ENCODE results near the gene LYSMD3.

LYSMD3 gene

DNA sequence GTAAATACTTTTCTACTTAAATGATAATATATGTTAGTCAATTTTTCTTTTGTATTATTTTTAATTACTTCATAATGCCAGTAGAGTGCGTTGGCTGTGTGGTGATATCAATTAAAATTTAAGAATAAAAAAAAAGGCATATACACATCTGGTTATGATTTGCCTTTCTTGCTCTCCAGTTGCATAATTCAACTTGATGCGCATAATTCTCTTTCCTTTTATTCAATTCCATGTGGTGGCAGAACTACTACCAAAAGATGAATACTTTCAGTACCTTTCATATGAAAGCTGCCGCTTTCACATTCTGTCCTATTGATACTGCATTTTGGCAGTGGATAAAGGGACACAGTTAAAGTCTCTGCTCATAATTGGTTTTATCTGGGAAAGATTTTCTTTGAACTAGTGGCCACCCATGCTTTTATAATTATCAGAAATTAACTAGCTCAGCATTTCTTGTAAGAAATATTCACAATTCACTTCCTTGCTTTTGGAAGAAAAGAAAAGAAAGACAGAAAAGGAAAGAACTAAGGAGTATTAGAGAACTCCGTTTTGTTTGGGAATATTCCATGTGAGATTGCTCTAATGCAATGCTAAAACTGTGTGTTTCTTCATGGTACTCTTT lies 16.9 kb upstream of the LYSMD3 start:
- DNase-seq = no peak

DNA sequence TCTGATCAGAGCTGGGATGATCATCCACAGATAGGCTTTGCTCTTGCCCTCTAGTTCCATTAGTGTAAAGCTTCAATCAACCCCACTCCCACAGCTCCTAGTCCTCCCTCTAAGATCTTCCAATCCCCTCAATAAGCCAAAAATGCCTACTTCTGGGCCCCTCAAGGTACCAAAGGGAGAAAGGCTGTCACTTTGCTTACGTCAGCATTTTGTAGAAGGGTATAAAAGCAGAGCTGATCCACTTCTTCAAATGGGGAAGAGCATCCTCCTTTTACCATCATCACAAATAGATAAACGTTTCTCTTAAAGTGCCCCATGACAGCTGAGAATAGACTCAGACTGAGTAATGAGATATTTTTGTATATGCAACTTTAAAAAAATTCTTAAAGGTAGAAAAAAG lies 16.1 kb upstream of the LYSMD3 start:
- DNase-seq = no peak

DNA sequence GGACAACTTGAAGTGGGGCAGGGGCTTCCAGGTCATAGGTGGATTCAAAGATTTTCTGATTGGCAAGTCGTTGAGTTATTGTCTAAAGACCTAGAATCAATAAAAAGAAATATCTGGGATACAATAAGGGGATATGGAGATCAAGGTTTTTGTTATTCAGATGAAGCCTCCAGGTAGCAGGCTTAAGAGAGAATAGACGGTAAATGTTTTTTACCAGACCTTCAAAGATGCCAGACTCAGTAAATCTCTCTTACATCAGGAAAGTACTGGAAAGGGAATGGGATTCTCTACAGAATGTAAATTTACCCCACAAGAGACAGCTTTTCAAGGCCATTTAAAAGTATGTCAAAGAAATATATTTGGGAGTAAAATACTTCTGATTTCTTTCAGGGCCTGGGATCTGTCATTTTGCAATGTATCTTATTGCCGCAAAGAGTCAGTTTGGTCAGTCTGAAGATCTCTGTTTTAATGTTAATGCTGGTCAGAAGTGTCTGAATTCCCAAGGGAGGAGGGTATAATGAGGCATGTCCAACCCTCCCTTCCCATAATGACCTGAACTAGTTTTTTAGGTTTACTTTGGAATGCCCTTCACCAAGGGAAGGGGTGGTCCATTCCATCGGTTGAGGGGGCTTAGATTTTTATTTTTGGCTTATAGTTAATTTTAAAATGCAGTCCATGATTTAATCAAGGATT lies 13.6 kb upstream of the LYSMD3 start:
- no peak for DNase-seq

DNA sequence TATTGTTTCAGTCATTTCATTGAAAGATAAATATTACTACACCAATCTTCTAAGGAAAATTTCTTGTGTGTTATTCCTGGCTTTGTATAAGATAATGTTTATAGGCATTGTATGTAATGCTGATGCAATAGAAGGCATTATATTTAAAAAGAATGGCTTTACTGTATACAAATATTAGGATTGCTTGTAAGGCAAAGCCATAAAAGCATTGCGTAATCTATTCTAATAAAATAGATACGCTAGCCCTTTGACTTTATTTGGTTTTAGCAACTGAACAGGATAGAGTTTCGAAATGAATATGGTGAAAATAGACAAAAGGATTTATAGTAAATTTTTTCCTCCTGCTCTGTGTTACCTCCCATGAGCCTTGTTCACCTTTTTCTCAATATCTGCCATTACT lies 5.5 kb upstream of the LYSMD3 start:
- DNase-seq = no peak

DNA sequence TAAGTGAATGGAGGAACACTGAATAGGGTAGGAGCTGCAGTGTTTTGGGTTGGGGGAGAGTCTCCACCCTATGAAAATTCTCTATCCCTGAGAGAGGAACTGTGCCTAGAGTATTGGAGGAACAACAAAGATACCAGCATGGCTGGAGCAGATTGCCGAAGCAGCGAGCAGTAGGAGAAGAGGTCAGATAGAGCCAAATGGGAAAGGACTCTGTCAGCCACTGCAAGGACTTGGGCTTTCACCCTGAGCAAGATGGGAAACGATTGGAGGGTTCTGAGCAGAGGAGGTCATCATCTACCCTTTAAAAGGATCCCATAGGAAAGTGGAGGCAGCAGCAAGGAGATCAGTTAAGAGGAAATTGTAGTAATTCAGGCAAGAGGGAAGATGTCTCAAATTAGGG lies 4.4 kb upstream of the LYSMD3 start:
- DNase-seq = no peak

DNA sequence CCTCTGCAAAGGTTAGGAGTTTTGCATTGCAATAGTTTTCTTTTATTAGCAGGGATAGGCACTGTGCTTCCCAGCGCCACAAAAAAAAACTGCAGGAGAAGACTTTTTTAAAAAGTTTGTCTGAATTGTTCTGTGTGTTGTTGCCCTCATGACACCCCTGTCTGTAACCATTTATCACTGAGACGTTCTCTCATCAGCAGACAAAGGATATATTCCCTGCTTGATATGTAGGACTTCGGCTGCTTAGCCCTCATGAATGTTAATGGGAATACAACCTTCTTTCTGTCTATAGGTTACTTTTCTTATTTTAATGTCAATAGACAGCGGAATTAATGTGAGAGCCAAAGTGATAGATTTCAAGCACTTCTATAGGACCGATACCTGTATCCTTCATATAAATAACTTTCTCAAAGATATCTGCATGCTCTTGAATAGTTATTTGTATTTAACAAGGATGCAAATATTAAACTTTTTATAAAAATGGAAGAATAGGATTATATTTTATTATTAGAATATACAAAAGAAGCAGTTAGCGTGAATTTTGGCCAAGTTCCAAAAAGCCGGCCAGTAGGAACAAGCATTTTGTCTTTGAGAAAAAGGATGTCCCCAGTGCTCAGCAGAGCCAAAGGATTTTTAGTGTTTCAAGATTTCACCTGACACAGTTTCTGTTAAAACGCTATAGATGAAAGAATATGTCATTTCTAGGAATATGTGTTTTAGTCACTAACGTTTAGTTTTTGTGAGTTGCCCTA lies 1.5 kb upstream of the LYSMD3 start:
- DNase-seq = no peak

DNA sequence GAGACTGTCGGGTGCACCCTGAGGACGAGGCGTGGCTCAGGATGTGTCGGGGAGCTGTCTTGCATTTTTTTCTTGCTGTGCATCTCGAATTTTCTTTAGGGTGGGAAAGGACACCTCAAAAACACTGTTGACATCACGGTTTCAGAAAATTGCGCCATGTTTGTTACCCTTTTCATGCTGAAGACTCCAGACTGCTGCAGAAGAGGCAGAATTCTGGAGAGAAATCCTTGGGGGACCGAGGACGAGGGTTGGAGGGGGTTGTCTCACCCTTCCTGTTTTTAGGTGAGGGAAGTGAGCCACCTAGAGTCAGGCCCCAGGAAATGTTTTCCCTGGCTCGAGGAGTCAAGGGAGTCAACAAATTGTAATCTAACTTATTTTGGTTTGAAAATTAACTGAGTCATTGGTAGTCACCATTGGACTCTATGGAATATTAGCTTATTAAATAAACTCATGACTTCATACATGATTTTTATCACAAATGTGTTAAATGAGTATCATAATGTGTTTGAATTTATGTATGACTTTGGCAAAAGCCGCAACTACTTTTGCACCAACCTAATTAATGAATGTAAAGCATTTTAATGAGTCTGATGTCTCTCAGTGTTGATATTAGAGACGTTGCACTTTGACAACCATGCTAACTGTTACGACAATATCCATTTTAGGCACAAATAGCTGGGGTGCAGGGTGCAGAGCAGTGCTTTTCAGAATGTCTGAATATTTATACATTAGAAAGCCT lies 724 bp upstream of the LYSMD3 start:
- DNase-seq = no peak

DNA sequence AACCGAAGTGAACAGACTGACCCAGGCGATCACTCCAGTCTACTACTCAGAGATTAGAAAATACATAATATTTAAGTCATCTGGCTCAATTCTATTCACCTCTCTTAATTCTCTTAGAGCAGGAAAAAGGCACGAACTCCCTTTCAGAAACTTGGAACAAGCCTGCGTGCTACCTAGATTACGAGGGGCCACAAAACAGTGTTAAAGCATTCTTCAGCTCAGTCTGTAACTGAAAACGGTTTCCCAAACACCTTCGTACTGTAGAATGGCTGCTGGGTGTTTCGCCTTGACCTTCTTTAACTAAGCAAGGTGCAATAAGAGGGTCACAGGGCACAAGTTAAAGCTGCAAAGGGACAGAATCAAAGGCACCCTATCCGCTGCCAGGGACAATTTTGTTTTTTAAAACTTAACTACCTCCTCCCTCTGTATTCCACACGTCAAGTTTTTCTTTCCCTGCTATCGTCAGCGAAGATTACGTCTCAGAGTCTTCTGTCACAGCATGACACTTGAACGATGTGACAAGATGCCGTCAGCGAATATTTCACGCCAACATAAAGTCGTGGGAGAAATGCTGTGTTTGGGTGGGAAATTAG lies 687 bp downstream of the LYSMD3 start:
- peak; percentile 56 for DNase-seq

DNA sequence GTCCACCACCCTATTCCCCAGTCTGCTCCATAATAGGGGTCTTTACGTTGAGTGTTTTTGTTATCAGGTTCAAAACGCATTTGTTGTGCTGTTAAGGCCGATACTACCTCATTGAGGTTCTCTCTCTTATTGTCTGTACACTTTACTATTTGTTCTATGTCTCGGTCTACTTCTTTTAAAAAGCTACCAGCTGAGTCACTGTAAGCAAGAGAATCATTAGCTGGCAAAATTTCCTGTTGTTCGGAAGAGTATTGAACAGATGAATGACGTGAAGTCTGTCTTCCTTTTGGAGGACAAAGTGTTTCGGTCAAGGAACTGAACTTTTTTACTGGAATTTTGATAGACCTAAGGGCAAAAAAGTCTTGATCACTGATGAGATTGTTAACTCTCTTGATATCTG lies 10.3 kb downstream of the LYSMD3 start:
- DNase-seq = no peak

DNA sequence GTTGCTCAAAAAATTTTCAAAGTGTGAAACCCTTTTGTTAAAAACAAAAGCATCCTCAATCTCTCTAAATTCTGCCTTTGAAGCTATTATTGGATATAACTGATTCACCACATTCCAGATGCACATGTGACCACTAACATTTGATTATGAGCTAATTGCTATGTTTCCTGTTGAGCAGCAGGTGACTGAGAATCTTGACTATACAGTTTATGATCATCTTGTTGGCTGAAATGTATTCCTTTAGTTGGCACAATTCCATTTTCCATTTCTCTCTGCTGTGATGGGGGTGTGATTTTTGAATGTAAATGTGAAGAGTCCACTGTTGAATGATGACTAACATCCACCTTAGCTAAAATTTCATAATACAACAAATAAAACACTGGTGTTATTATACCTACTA lies 10.7 kb downstream of the LYSMD3 start:
- DNase-seq = no peak

DNA sequence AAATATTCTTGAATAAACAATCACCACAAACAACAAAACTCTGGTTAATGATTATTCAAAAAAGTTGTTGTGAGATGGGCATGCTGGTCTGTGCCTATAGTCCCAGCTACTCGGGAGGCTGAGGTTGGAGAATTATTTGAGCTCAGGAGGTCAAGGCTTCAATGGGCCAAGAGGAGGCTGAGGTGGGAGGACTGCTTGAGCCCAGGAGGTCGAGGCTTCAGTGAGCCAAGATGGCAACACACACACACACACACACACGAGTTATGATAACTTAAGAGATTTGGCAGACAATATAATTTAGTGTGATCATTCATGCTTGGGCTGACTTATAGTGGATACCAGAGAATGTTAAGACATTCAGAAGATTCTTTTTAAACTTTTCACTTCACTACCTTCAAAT lies 14.9 kb downstream of the LYSMD3 start:
- DNase-seq = no peak

DNA sequence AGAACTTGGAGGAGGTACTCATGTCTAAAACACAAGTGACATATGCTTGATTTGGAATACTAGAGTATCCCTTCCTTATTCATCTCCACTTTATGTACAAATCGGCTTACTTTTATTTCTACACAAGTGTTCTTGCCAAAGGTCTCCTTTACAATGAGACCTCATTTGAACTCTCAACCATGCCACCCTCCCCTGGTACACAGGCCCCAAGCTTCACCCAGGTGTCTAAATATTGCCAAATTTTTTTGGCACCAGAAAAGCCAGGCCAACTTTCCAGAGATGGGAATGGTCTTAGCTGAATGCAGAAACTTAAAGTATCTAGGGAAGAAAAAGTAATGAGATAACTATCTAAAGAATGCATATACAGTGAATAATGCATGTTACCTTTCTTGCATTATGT lies 18.9 kb downstream of the LYSMD3 start:
- no peak for DNase-seq

DNA sequence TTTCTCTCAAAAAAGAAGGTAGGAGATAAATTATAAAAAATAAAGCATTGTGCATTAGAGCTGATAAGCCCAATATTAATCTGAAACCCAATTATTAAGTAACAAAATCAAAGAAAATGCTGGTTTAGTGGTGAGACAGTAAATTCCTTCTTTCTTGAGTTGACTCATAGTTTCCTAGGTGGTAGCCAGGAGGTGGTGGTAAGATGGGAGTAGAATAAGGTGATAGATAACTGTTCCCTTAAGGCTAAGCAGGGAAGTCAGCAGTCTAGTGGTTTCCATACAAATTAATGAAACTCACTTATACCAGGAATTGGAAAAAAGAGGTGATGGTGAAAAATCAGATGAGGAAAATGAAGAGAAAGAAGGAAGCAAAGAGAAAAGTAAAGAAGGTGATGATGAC lies 23.2 kb downstream of the LYSMD3 start:
- no peak for DNase-seq

DNA sequence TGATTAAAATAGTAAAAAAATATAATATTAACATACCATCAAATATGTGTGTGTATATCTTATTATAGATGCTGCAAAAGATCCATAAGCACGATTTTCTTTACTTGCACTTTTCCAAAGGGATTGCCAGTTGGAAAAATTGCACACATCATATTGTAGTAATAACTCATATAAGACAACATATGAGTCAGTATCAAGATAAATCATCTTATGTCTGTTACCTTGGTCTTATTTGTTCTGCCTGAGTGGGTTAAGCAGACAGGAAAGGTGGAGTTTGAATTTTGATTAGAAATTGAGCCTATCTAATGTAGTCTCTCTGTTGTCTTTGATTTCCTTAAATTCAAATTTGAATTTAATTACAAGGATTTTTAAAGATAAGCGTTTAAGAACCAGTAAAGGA lies 24.6 kb downstream of the LYSMD3 start:
- no peak for DNase-seq

DNA sequence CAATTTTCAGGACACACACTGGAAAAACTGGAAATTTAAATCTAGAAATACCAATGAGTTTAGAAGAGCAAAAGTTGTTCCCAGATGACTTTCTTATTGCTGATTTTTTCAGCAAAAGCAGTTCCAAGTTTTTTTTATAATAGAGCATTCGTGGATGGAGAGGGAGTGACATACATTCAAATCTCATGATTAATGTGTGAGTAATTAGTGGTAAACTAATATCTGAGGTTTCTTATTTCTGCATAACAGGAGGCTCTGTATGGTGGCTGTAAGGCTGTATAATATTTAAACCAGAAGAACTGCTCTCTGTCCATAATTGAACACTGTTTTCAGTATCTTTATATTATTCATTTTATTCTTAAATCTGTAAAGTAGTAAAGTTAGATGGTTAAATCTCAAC lies 25.8 kb downstream of the LYSMD3 start:
- no peak for DNase-seq

DNA sequence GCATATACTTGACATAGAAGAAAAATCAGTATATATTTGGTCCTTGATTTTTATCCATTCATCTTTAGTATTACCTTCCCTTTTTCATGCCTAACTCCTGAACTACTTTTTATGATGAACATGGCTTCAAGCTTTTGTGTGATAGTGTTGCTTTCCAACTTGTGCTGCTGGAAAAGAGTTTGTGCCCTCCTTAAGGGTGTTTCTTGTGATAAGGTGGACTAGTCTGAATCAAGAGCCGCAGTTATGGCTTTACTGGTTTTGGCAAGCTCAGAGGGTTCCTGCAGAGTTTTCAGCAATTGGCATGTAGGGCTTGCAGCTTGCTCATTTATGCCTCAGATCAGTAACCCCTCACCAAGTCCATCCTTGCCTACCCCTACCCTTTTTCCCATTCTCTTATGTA lies 34.2 kb downstream of the LYSMD3 start:
- no peak for DNase-seq

DNA sequence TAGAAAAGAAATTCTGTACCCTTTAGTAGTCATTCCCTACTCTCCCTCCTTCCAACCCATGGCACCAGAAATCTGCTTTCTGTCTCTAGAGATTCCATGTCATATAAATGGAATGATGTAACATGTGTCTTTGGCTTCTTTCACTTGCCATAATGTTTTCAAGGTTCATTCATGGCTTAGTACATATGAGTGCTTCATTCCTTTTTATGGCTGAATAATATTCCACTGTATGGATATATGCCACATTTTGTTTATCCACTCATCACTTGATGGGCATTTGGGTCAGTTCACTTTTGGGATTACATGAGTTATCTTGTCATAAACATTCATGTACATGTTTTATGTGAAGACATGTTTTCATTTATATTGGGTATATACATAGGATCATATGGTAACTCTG lies 35.3 kb downstream of the LYSMD3 start:
- DNase-seq = no peak

DNA sequence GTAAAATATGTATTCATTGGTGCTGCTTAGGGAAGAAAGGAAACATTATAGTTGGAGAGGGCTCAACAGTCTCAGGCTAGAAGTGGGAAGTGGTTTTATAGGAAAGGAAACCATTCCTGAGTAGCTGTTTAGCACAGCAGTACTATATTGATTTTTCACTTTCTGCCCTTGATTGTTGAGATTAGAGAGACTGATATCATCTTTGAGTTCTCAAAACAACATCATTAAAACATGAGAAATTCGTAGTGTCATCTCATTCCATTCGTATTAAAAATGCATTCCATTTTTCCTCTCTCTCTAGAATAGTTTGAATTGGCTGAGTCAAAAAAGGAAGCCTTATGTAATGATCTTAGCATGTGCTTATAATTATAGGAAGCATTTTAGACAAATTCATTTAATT lies 40.6 kb downstream of the LYSMD3 start:
- no peak for DNase-seq

DNA sequence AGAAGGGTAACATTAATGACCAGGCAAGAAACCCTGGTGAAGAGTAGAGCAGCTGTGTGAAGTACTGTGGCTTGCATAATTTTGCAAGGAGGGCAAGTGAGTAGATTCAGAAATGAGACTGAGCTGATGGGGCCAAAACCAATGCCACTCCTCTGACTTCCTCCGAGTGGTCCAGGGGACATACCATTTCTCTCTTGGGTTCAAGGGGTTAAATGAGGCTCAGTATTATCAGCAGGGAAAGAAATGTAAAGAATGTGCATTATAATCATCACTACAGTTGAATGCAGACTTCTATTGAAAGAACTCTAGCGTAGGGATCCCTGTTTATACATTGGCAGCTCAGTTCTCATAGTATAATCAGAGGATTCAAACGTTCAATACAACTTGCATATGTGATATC lies 44.8 kb downstream of the LYSMD3 start:
- DNase-seq = no peak

DNA sequence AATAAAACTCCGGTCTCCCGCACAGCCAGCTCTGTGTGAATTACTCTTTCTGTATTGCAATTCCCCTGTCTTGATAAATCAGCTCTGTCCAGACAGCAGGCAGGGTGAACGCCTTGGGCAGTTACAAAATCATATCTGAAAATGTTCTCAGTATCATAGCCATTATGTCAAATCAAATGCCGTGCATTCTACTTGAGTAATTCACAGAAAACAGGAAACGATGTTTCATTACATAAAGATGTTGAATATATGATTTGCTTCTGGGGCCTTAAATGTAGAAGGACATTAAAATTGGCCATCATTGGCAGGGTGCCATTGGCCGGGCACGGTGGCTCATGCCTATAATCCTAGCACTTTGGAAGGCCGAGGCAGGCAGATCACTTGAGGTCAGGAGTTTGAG lies 46.2 kb downstream of the LYSMD3 start:
- no peak for DNase-seq

DNA sequence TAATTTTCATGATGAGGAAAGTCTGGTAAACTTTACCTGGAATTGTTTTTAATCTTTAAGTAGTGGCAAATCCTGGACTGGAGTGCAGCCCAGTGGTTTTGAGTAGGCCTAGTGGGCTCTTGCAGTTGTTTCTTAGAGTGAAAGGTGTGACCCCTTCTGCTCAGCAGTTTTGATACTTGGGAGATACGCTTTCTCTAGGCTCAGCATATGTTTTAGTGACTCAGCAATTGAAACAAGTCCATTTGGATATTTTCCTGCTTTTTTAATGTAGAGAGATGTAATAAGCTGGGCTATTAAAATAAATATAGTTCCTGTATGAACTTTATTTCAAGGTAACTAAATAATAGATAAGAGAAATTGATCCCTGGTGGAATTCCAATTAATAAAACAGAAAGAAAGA lies 48.7 kb downstream of the LYSMD3 start:
- no peak for DNase-seq

DNA sequence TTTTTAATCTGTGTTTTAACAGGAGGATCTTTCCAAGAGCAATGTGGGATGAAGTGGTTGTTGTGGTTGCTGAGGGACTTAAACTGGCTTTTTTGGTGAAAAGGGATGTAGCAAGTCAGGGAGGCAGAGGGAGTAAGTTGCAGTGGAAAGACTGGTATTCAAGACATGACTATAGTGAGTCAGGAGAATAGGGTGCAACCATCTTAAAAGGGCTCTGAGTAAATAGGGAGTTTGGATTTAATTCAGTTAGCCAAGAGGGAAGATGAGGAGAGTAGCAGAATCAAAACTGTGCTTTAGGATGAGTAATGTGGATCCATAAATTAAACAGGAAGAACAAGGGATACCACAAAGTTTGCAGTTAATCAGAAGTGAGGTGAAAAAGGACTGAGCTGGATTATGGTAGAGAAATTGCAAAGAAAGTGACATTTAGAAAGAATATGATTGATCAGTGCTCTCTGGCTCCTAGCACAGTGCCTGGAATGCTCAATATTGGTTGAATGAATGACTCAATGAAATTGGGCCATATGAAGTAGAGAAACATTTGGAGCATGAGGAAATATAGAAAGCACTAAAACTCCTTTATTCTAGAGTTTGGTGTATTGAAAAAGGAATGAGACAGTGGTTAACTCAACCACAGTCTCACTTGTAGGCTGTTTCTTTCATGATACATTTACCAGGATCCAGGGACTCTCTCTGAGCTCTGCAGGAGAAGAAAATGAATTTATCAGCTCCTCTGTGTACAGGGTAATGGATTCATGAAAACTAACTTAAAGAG lies 49.6 kb downstream of the LYSMD3 start:
- no peak for DNase-seq

Measured in CD4-positive, alpha-beta T cell treated with Interleukin-17A for 1 hour (primary cell).